ENCODE results near the gene ELP5. TPM values are rescaled to one million over a fixed set of nuclear protein-coding genes. Genes with fewer than 3 reads are reported as not detected.

Gene ELP5
- total and polyA plus RNA-seq, 10 of the 15 experiments (the other 5 are each of a cell fraction or from before 2014, with no cell fraction given): 41.1 to 109 (median 77.5) TPM

- TF ChIP-seq PKNOX1 (IDR thresholded peaks at IDR 0.05) (no peak), MXI1 (IDR thresholded peaks at IDR 0.05; ENCODE audit: low read depth, low read length) (peak; percentile 72), CHD2 (IDR thresholded peaks at IDR 0.05; ENCODE audit: borderline replicate concordance, low read depth, low read length) (peak; percentile 58; the same call in 1 of the 2 replicates), CREB1 (IDR thresholded peaks at IDR 0.05; ENCODE audit: low read depth) (peak; percentile 70; the same call in 1 of the 2 replicates), BACH1 (IDR thresholded peaks at IDR 0.05; ENCODE audit: borderline replicate concordance) (peak; percentile 42; the same call in 1 of the 2 replicates), BHLHE40 (IDR thresholded peaks at IDR 0.05; ENCODE audit: borderline replicate concordance in 1 of 2, low read depth in 2 of 2, low read length in 1 of 2) (peak in 1 of 2 experiments; percentile 57; a peak in 2 of 4 replicates), STAT1 (conservative IDR thresholded peaks at IDR 0.05) (no peak), ETV6 (conservative IDR thresholded peaks at IDR 0.05 in 1 of 2, IDR thresholded peaks at IDR 0.05 in 1 of 2; ENCODE audit: borderline replicate concordance in 1 of 2, low read depth in 1 of 2) (no peak), ELK1 (IDR thresholded peaks at IDR 0.05; ENCODE audit: low read depth, low read length) (no peak), TCF12 (IDR thresholded peaks at IDR 0.05; ENCODE audit: low read depth, low read length) (0 out of 2 replicates have a peak, but pooled peaks have one; percentile 1), NKRF (conservative IDR thresholded peaks at IDR 0.05) (peak; percentile 28; the same call in 1 of the 2 replicates)
Measured at GRCh38 chr17:7307686-7308624, 55.9 kb downstream of the ELP5 start (continued).
